Common myeloid progenitor, CD34-positive (primary cell): Measurements from ENCODE around the gene MAGI1.

ENCODE experiments used
- CTCF ChIA-PET: fragments of 350-600 bp; sonication (Branson Sonifier 250); formaldehyde crosslinking; loops from one replicate; lab custom pipeline; 2021; ENCODE audit warnings: antibody characterized with exemption; lab: Charles Lee
- POLR2A ChIA-PET: fragments of 350-600 bp; sonication (Branson Sonifier 250); formaldehyde crosslinking; loops from one replicate; lab custom pipeline; 2021; ENCODE audit warnings: antibody characterized with exemption; lab: Charles Lee
- DNase-seq, 3 donors: peaks; one replicate each; pipeline versions ENCODE4 v3.0.0 to v3.0.0-alpha.2; 2013
- H3K27ac ChIP-seq, 2 experiments: 1 replicate in 1 of 2; 2 replicates in 1 of 2; pipeline ENCODE4 v1.7.0; 2013; ENCODE audit warnings: inconsistent platforms in 2 of 2, low read length in 2 of 2, mild to moderate bottlenecking in 2 of 2, low read depth in 1 of 2, moderate library complexity in 1 of 2; ENCODE audit not compliant: severe bottlenecking in 2 of 2, insufficient read depth in 1 of 2, poor library complexity in 1 of 2
- H3K27me3 ChIP-seq, 5 experiments: replicated peaks in 2 of 5; 1 replicate in 3 of 5; 2 replicates in 2 of 5; pipeline versions ENCODE4 v1.6.1 to v1.7.0; 2013; ENCODE audit warnings: low read length in 4 of 5, mild to moderate bottlenecking in 2 of 5, moderate library complexity in 2 of 5, inconsistent platforms in 1 of 5; ENCODE audit not compliant: insufficient read depth in 5 of 5, control insufficient read depth in 4 of 5
- H3K36me3 ChIP-seq, 4 experiments: 1 replicate in 2 of 4; 2 replicates in 2 of 4; pipeline versions ENCODE4 v1.6.1 to v1.7.0; 2013; ENCODE audit warnings: low read length in 3 of 4, control low read depth in 1 of 4, mild to moderate bottlenecking in 1 of 4; ENCODE audit not compliant: control insufficient read depth in 4 of 4, insufficient read depth in 4 of 4
- H3K4me1 ChIP-seq, 4 experiments: 1 replicate in 3 of 4; 2 replicates in 1 of 4; pipeline versions ENCODE4 v1.6.1 to v1.7.1; 2013; ENCODE audit warnings: low read length in 3 of 4, mild to moderate bottlenecking in 3 of 4, control low read depth in 1 of 4, inconsistent platforms in 1 of 4, moderate library complexity in 1 of 4; ENCODE audit not compliant: control insufficient read depth in 4 of 4, insufficient read depth in 4 of 4; ENCODE audit errors: control extremely low read depth in 1 of 4
- H3K4me3 ChIP-seq, 7 experiments: 1 replicate in 4 of 7; 2 replicates in 3 of 7; pipeline versions ENCODE4 v1.5.1 to v1.7.0; 2013; ENCODE audit warnings: mild to moderate bottlenecking in 7 of 7, low read length in 6 of 7, moderate library complexity in 6 of 7, inconsistent platforms in 2 of 7, low read depth in 2 of 7, control low read depth in 1 of 7; ENCODE audit not compliant: insufficient read depth in 4 of 7, control insufficient read depth in 1 of 7; ENCODE audit errors: extremely low read depth in 1 of 7
- H3K9me3 ChIP-seq, 5 experiments: 1 replicate in 4 of 5; 2 replicates in 1 of 5; pipeline versions ENCODE4 v1.6.1 to v1.7.1; 2013; ENCODE audit warnings: low read length in 4 of 5, mild to moderate bottlenecking in 2 of 5, inconsistent platforms in 1 of 5, low read depth in 1 of 5, moderate library complexity in 1 of 5; ENCODE audit not compliant: control insufficient read depth in 4 of 5, insufficient read depth in 2 of 5; ENCODE audit errors: control extremely low read depth in 1 of 5
- WGBS: methylation state at CpG from one replicate; pipeline ENCODE4 v1.1.5; 2013; ENCODE audit not compliant: insufficient coverage; 5-methylcytosine and 5-hydroxymethylcytosine counted together

MAGI1 gene

DNA sequence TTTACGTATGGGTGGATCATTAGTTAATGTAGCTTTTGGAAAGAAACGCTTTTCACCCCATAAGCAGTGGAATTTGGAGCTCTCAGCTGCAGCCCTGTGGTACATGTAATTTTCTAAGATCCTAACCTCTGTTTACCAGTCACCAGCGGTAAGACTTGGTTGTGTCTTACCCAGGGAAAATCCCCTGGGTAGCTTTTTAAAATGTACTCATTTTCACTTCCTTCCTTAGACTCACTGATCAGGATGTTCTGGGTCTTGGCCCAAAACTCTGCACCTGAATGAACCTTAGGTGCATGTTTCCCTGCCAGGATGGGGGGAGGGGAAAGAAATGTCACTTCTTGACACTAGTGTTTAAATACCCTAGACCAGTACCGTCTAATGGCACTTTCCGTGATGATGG is 605.2 kb downstream of the MAGI1 start:
- H3K36me3 ChIP-seq, result no peaks in the 10 kb centered on the region
- CTCF ChIA-PET, result no interaction called here

DNA sequence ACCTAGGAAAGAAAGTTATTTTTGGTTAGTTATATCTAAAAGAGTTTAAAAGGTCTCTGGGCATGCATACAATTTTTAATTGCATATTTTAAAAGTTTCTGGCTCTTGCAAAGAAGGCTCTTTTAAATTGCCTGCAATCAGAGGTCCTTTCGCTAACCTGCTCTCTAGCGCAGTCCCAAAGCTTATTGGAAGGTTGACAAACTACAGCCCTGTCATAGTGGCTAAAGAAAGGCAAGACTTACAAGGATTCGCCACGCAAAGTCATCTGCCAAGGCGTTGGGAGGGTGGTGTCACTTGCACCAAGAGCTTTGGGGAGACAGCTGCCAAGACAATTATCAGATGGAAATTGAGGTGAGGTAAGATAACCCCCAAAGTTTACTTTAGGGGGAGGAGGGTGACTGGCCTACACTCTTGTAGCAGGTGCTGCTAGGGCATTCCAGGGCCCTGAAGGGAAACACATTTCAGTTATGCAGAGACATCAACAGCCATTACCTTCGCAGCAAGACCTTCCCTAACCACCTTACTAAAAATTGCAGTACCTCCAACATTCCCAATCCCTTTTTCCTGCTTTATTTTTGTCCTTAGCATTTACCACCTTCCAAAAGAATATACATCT is 606.2 kb downstream of the MAGI1 start:
- Histone ChIP-seq H3K9me3 (no peaks in the 10 kb centered on the region), H3K4me3 (no peak overlapping the region), H3K27me3 (no peaks in the 10 kb centered on the region), H3K4me1 (no peaks in the 10 kb centered on the region), H3K27ac (no peak overlapping the region), H3K36me3 (no peaks in the 10 kb centered on the region)
- no peak for DNase-seq
- ChIA-PET POLR2A (no interaction called here), CTCF (no interaction called here)
- WGBS, result 100% methylated on average over 4 of the region's 6 CpGs

More for the DNA sequence above, 605.2 kb downstream of the MAGI1 start:
- POLR2A ChIA-PET, result no interaction called here
- Histone ChIP-seq H3K27ac (no peak overlapping the region), H3K4me1 (no peaks in the 10 kb centered on the region), H3K9me3 (no peaks in the 10 kb centered on the region), H3K27me3 (no peaks in the 10 kb centered on the region), H3K4me3 (no peak overlapping the region)
- no peak for DNase-seq
- WGBS, result 95% methylated on average over 2 of the region's 5 CpGs

DNA sequence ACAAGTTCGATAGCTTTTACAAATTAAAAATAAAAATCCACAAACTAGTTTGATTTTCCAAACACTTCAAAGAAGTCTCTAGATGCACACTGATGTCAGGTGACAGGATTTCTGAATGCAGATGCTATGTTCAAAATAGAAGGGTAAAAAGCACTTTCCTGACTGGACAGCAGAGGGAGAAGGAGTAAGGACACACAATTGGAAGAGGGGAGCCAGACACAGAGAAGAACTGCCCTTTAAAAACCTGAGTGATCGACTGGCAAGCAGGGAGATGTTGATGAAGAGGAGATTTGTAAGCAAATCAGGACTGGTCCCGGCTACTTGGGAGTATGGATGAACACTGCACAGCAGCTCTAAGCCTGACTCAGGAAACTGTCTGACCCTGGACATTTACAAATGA is 612.8 kb downstream of the MAGI1 start:
- H3K27ac ChIP-seq, result no peak overlapping the region
- no peak overlapping the region for H3K4me3 ChIP-seq
- no peak for DNase-seq
- CTCF ChIA-PET, result no interaction called here
- POLR2A ChIA-PET, result no interaction called here
- WGBS, result 93% methylated on average over 2 of the region's 3 CpGs
- H3K9me3 ChIP-seq, result no peaks in the 10 kb centered on the region
- H3K27me3 ChIP-seq, result no peaks in the 10 kb centered on the region
- H3K4me1 ChIP-seq, result no peaks in the 10 kb centered on the region
- no peaks in the 10 kb centered on the region for H3K36me3 ChIP-seq

DNA sequence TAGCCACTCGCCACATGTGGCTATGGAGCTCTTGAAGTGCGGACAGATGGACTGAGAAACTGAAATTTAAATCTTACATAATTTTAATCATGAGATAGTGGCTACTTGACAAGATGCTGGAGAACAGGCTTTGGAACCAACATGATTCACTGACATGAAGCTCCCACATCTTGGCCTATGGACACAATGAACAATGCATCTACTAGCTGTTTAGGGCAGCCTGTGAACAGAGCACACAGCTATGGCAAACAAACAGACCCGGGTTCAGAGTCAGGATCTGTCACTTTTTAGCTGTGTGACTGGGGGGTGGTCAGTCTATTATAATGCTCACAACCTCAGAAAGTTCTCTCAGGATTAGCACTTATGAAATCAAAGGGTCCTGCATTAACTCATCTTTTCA is 616.6 kb downstream of the MAGI1 start:
- CTCF ChIA-PET, result no interaction called here
- 100% methylated on average over 1 of the region's 3 CpGs for WGBS

DNA sequence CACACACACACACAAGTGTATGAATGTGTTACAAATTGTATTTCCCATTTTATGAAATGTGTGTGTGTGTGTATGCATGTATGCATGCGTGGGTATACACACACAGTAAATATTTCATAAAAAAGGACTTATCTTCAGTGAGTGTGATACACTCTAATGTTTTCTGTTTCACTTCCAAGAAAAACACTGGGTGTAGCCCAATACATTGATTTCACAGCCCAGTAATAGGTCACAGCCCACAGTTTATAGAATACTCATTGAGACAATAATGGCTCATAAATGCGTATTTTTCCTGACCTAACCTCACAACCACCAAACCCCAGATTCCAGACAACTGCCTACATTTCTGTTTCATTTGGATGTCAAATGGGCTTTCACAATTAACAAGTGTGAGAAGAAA is 619.5 kb downstream of the MAGI1 start:
- ChIA-PET CTCF (no interaction called here), POLR2A (no interaction called here)
- peaks cover 0 to 7% (median 0%) of the 10 kb centered on the region in 5 experiments for H3K27me3 ChIP-seq
- no peak overlapping the region for H3K27ac ChIP-seq
- no peaks in the 10 kb centered on the region for H3K4me1 ChIP-seq
- no peak overlapping the region for H3K4me3 ChIP-seq
- no peaks in the 10 kb centered on the region for H3K9me3 ChIP-seq
- H3K36me3 ChIP-seq, result no peaks in the 10 kb centered on the region
- no peak for DNase-seq
- WGBS, result 100% methylated on average over 1 of the region's 2 CpGs

More for the DNA sequence above, 616.6 kb downstream of the MAGI1 start:
- Histone ChIP-seq H3K27me3 (peaks cover 0 to 6% (median 0%) of the 10 kb centered on the region in 5 experiments), H3K4me3 (no peak overlapping the region), H3K27ac (no peak overlapping the region), H3K9me3 (no peaks in the 10 kb centered on the region), H3K4me1 (no peaks in the 10 kb centered on the region), H3K36me3 (no peaks in the 10 kb centered on the region)
- no peak for DNase-seq
- POLR2A ChIA-PET, result no interaction called here

DNA sequence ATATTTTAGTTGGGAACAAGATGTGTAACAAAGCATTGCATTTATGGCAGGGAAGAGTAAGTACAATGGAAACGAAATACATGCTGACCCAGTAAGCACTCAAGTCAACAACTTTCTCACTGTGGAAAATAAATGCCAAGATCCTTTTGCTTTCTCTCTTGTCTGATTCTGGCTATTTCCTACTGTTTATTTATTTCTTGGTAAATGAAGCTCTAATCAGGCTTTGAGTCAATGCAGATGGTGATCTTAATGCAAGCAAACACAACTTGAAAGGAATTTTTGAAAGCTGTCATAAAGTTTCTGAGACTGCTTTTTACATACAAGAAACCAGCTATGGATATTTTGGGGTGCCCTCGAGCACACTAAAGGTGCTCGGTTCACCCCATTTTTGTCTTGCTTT is 624.8 kb downstream of the MAGI1 start:
- H3K9me3 ChIP-seq, result no peaks in the 10 kb centered on the region
- WGBS, result 95% methylated on average over 3 of the region's 3 CpGs
- no peaks in the 10 kb centered on the region for H3K36me3 ChIP-seq
- ChIA-PET POLR2A (interaction anchor here (0.6 kb wide), 1 partner anchor 32 kb away, joined by 3 read pairs; no protein-coding TSS in a partner anchor), CTCF (no interaction called here)
- no peaks in the 10 kb centered on the region for H3K4me1 ChIP-seq
- no peak overlapping the region for H3K27ac ChIP-seq
- H3K4me3 ChIP-seq, result no peak overlapping the region
- peaks cover 0 to 3% (median 2%) of the 10 kb centered on the region in 5 experiments for H3K27me3 ChIP-seq
- DNase-seq, result no peak

DNA sequence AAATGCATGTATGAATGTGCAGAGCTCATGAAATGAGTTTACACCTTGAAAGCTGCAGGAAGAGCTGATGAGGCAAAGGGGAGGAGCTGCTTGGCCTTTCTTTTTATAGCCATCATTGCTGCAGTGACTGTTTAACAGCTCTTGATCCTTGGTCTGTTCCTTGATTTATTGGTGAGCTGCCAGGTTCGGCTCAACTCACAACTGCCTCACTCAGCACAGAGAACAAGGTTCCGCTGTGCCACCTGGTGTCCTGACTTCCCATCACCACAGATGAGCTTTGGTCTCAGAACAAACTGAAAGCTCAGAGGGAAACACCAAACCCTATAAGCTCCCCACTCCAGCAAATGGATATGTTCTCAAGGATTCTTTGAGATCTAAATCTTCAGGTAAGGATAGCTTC is 626.1 kb downstream of the MAGI1 start:
- no CpG with 5 or more reads among the region's 2 CpGs for WGBS
- ChIA-PET CTCF (interaction anchor here (3.4 kb wide), 1 partner anchor 879 kb away, joined by 12 read pairs; no protein-coding TSS in a partner anchor), POLR2A (no interaction called here)
- no peak overlapping the region for H3K4me3 ChIP-seq
- H3K4me1 ChIP-seq, result no peaks in the 10 kb centered on the region
- no peaks in the 10 kb centered on the region for H3K9me3 ChIP-seq
- H3K36me3 ChIP-seq, result no peaks in the 10 kb centered on the region
- H3K27ac ChIP-seq, result no peak overlapping the region
- H3K27me3 ChIP-seq, result peaks cover 0 to 3% (median 2%) of the 10 kb centered on the region in 5 experiments
- DNase-seq, result peak in 2 of 3 donors; percentile 1 to 2
